ENCODE results near the gene MAP2K5. TPM values are rescaled to one million over a fixed set of nuclear protein-coding genes. Genes with fewer than 3 reads are reported as not detected.

Gene MAP2K5
- total RNA-seq, 3 donors from 2014 or later, result 26.4 to 36.4 (median 30.3) TPM

GRCh38 chr15:67818464-67818863 is 276.0 kb downstream of the MAP2K5 start:
- intact Hi-C loops (cut with DNase I, micrococcal nuclease), result no loop called here
- ATAC-seq, result no peak
- Histone ChIP-seq H3K36me3 (ENCODE audit: low read depth) (no peaks in the 10 kb centered on the region), H3K4me1 (ENCODE audit: low read depth) (no peaks in the 10 kb centered on the region), H3K9me3 (no peaks in the 10 kb centered on the region), H3K4me3 (no peak overlapping the region)
- no peak for DNase-seq
- no peak for TF ChIP-seq CTCF (IDR thresholded peaks at IDR 0.05)

- ATAC-seq (no peak), DNase-seq (no peak)
- H3K36me3 ChIP-seq (ENCODE audit: low read depth), result no peaks in the 10 kb centered on the region
- intact Hi-C loops (cut with DNase I, micrococcal nuclease), result no loop called here
- H3K4me1 ChIP-seq (ENCODE audit: low read depth), result no peaks in the 10 kb centered on the region
- no peak overlapping the region for H3K4me3 ChIP-seq
- no peak for TF ChIP-seq CTCF (IDR thresholded peaks at IDR 0.05)
- no peaks in the 10 kb centered on the region for H3K9me3 ChIP-seq
These were observed 277.1 kb downstream of the MAP2K5 start for GRCh38 chr15:67819636-67820035.

GRCh38 chr15:67820122-67820991 is 277.9 kb downstream of the MAP2K5 start:
- H3K4me3 ChIP-seq, result no peak overlapping the region
- no peaks in the 10 kb centered on the region for H3K9me3 ChIP-seq
- no peaks in the 10 kb centered on the region for H3K36me3 ChIP-seq (ENCODE audit: low read depth)
- TF ChIP-seq CTCF (IDR thresholded peaks at IDR 0.05), result no peak
- ATAC-seq, result no peak
- DNase-seq, result no peak
- intact Hi-C loops (cut with DNase I, micrococcal nuclease), result no loop called here
- H3K4me1 ChIP-seq (ENCODE audit: low read depth), result peaks cover under 1% of the 10 kb centered on the region

GRCh38 chr15:67820992-67821783 is 278.7 kb downstream of the MAP2K5 start:
- peak; percentile 75 for ATAC-seq
- DNase-seq, result peak in 2 of 3 donors; percentile 69 to 75
- no peak for TF ChIP-seq CTCF (IDR thresholded peaks at IDR 0.05)
- intact Hi-C loops (cut with DNase I, micrococcal nuclease), result no loop called here
- H3K36me3 ChIP-seq (ENCODE audit: low read depth), result no peaks in the 10 kb centered on the region
- H3K4me3 ChIP-seq, result no peak overlapping the region
- H3K4me1 ChIP-seq (ENCODE audit: low read depth), result peaks cover 6% of the 10 kb centered on the region
- no peaks in the 10 kb centered on the region for H3K9me3 ChIP-seq

GRCh38 chr15:67821784-67822440 is 279.4 kb downstream of the MAP2K5 start:
- peaks cover 14% of the 10 kb centered on the region for H3K4me1 ChIP-seq (ENCODE audit: low read depth)
- intact Hi-C loops (cut with DNase I, micrococcal nuclease), result no loop called here
- DNase-seq, result no peak
- no peaks in the 10 kb centered on the region for H3K36me3 ChIP-seq (ENCODE audit: low read depth)
- ATAC-seq, result no peak
- TF ChIP-seq CTCF (IDR thresholded peaks at IDR 0.05), result no peak
- H3K4me3 ChIP-seq, result no peak overlapping the region
- H3K9me3 ChIP-seq, result no peaks in the 10 kb centered on the region
